ENCODE results near the gene ECM1.

The ECM1 gene

GRCh38 chr1:150513351-150513791 lies 5.5 kb downstream of the ECM1 start:
- no peak for DNase-seq

DNA sequence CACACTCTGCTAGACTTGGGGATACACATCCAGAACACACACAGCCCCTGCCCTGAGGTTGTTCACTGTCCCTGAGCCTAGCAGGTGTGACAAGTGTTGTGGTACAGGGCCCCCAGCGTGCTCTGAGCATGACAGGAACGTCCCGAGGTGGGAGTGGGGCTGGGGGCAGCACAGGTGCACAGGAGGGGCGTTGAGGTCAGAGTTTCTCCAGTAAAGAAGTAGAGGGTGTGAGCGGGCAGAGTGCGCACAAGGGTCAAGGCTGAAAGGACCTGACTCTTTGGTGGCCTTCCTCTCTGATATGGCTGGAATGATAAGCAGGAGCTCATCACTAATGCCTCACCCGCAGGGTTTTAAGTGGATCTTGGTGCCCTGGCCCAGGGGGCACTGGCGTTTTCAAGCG lies 6.4 kb downstream of the ECM1 start:
- no peak for DNase-seq

- no peak for DNase-seq
These were observed 7.0 kb downstream of the ECM1 start for GRCh38 chr1:150514913-150515327.

DNA sequence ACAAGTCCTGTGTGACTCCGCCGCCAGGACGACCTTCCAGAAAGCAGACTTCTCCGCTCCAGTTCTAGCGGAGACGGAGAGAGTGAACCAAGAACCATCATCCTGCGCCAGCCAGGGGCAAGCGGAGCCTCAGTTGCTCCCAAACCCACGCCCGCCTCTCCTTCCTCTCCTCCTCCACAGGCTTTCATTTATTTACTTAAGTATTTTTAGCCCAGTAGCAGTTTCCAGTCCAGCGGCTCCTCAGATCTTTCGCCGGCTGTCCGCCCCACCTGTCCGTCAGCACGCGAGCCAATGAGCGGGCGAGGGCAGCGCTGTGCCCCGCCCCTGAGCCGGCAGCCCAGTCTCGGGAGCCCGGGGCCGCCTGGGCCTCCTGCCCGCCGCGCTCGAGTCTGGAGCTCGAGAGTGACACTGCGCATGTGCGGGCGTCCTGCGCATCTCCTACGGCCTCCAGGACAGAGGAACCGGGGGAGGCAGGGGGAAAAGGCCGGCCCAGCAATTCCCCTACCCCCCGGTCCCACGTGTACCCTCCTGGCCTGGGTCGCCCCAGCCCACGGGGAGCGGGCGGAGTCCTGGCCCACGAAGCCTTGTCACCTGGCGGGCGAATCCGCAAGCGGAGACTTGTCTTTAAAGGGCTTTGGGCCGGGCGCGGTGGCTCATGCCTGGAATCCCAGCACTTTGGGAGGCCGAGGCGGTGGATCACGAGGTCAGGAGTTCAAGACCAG lies 7.6 kb downstream of the ECM1 start, which contains the start of gene FALEC:
Gene FALEC (plus strand): TSS at position 425 of the 722 bp plus-strand sequence.
- DNase-seq, result peak; percentile 95

DNA sequence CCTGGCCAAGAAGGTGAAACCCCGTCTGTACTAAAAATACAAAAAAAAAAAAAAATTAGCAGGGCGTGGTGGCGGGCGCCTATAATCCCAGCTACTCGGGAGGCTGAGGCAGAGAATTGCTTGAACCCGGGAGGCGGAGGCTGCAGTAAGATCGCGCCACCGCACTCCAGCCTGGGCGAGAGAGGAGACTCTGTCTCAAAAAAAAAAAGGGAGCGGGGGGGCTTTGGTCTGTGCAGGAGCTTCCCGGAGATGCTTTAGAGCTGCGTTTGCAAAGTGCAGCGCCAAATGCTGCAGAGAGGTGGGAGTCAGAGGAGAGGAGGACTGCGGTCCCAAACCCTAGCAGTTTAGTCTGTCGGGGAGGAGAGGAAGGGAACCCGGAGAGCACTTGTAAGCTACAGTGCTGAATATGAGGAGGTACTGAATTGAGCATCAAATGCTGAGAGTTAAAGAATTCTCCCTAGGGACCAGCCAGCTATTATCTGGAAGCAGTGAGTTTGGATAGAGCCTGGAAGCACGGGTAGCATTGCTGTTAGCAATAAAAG lies 8.2 kb downstream of the ECM1 start:
- DNase-seq, result peak; percentile 44

- DNase-seq, result no peak
These were observed 8.7 kb downstream of the ECM1 start for GRCh38 chr1:150516616-150517015.

- no peak for DNase-seq
These were observed 13.5 kb downstream of the ECM1 start for GRCh38 chr1:150521196-150521968.

- DNase-seq, result no peak
These were observed 17.4 kb downstream of the ECM1 start for GRCh38 chr1:150525348-150525747.

DNA sequence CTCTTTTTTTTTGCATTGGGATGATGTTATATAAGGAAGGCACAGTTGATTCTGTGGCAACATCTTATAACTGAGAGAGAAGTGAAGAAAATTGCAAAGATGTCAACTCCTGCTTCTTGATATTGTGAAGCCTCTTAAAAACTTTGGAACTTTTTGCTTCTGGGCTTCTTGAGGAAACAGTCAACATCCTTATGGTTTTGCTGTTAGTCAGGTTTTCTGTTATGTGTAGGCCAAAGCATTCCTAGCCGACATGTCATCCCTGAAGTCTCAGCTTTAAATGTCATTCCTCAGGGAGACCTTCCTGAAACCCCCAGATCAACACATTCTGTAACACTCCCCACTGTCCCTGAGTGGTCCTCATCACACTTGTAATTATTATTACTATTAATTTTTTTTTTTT lies 20.3 kb downstream of the ECM1 start:
- no peak for DNase-seq

DNA sequence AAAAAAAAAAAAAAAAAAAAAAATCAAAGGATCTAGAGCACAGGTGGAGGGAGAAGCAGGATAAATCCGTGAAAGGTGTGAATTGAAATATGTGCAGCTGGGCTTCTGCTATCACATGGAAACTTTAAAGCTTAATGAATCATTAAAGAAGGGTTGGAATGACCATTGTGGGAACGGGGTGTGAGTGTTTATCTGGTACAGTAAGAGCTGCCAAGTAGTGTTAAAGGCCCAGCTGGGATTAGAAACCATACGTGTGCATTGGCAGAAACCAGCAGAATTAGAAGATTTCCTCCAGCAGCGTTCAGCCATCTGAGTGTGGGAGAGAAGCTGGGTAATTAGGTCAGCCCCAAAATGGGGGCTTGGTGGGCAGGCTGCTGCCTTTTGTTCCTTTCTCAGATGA lies 21.1 kb downstream of the ECM1 start:
- DNase-seq, result no peak

DNA sequence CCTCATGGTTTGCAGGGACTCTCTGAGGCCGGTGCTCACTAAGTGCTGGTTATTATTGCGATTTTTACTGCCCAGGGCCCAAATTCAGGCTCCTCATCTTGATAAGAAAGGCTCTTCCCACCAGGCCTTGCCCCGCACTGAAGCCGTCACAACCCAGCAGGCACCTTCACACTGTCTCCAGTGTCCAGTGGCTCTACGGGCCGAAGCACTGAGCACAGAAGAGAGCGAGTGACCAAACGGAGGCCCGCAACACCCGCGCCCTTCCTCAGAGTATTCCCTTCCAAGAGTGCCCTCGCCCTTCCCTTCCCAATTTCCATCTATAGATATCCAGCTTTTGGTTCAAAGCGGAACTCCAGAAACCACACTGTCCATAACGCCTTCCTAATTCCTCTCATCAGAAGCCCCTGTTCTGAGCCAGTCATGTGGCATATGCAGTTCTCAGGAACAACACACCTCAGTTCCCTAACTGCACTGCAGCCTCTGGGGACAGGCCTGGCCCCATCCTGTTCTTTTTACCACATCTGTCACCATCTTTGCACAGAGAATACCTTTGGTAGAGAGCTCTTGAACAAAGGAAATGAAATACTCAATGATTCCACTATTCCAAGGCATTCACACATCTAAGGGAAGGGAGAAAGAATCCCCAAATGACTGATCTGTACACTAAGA lies 22.7 kb downstream of the ECM1 start:
- DNase-seq, result no peak

GRCh38 chr1:150532860-150533259 lies 25.0 kb downstream of the ECM1 start:
- DNase-seq, result no peak

- DNase-seq, result no peak
These were observed 26.1 kb downstream of the ECM1 start for GRCh38 chr1:150534002-150534401.

- no peak for DNase-seq
These were observed 27.8 kb downstream of the ECM1 start for GRCh38 chr1:150535511-150536287.

- DNase-seq, result no peak
These were observed 29.2 kb downstream of the ECM1 start for GRCh38 chr1:150536836-150537731.

GRCh38 chr1:150537732-150538684 lies 30.1 kb downstream of the ECM1 start:
- no peak for DNase-seq

DNA sequence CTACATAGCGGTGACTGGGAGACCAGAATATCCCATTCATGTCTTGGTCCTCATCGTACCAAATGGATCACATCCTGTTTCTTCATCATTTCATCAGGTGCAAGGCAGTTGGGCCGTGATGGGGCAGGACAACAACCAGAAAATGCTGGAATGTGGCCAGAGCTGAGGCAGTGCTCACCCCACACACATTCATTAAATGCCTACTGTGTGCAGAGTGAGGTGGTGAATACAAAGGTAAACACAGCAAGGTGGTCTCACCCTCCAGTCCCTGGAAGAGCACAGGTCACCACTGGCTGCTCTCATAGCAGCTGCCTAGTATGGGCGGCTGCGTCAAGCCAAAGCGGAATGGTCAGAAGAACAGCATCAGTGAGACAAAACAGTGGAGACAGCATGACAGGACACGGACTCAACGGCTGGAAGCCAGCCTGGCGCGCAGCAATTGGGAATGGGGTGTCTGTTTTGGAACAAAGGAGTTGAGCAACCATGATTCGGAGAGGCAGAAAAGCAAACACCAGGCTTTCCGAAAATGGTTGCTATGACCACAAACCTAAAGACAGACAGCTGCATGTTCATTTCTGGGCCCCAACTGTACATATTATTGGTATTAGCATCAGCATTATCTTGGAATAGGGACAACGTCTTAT lies 35.7 kb downstream of the ECM1 start:
- DNase-seq, result peak; percentile 49

GRCh38 chr1:150544204-150544603 lies 36.3 kb downstream of the ECM1 start:
- DNase-seq, result no peak

- DNase-seq, result no peak
These were observed 37.6 kb downstream of the ECM1 start for GRCh38 chr1:150545486-150546032.

All from NCI-H2107 (cell line).